ENCODE data around the gene TBC1D14. TPM values are rescaled to one million over a fixed set of nuclear protein-coding genes. Genes with fewer than 3 reads are reported as not detected.

Gene TBC1D14
- total RNA-seq, 1 experiment from 2014 or later, result 36.3 TPM

DNA sequence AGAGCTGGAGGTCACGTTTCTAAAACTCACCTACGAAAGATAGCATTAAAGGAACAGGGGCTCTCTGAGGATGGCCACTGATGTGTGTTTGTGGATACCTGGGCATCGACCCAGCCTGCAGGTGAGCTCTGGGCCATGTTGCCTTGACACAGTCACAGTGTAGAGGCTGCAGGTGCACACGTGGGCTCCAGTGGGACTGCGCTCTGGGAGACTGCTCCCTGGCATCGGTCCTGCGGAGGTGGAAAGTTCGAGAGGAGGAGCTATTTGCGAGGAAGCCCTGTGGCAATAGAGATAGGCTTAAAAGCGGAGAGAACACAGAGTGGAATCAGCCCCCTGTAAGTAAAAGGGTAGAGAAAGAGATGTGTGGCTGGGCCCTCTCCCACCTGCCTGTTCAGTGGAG lies 121.2 kb downstream of the TBC1D14 start:
- CTCF ChIA-PET, result no interaction called here

DNA sequence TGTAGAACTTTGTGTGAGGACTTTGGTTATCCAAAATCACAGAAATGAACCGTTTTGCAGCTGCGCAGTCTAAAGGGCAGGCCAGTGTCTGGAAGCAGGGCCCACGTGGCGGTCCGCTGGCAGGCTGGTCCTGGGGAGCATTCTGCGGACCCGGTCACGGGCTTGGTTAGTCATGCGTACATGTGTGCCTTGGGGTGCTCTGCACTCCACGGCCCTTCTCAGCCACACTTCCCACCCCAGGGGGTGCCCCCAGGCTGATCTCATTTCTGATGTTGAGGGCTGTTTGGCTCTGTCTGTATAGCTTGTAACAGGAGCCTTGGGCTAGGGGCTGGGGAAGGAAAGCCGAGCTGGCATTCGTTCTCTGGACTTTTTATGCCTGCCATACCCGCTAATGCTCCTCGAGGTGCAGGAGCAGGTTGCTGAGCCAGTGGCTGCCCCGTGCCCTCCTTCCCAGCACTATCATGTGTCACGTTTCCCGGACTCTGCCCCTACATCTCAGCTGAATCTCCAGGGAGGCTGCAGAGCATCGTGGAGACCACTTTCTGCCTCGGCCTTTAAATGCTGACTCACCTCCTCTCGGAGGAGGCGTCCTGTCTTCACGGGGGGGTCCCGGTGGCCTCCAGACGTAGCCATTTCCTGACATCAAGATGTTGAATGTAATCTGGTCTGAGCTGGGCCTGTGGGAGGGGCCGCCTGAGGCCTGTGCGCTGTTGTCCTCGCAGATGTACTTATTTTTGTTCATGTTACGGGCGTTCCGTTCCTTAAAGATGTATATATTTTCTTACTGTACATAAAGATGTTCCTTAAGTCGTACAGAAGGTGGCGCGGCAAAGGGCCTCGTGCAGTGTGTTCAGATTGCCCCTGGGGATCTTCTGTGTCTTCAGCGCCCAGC lies 122.2 kb downstream of the TBC1D14 start:
- in situ Hi-C loops (cut with HindIII; ENCODE audit: low pct_unique_long_range_greater_than_20kb, low sequenced_read_pairs) (no loop called here), intact Hi-C loops (cut with micrococcal nuclease; ENCODE audit: unreplicated experiment) (no loop called here)
- CTCF ChIA-PET, result no interaction called here
- no peaks in the 10 kb centered on the region; the same call in 1 of the 2 replicates for H3K36me3 ChIP-seq (ENCODE audit: control insufficient read depth, insufficient read depth, low read length)
- H3K9me3 ChIP-seq (ENCODE audit: control insufficient read depth, insufficient read depth, low read depth, low read length), result no peaks in the 10 kb centered on the region
- TF ChIP-seq SIN3A (IDR thresholded peaks at IDR 0.05; ENCODE audit: borderline replicate concordance, insufficient read depth, low read depth, low read length) (no peak), POLR2AphosphoS5 (IDR thresholded peaks at IDR 0.05; ENCODE audit: low read depth, low read length) (no peak), TCF7L2 (IDR thresholded peaks at IDR 0.05; ENCODE audit: low read depth, low read length) (no peak)
- TF ChIP-seq, protein P1, sequence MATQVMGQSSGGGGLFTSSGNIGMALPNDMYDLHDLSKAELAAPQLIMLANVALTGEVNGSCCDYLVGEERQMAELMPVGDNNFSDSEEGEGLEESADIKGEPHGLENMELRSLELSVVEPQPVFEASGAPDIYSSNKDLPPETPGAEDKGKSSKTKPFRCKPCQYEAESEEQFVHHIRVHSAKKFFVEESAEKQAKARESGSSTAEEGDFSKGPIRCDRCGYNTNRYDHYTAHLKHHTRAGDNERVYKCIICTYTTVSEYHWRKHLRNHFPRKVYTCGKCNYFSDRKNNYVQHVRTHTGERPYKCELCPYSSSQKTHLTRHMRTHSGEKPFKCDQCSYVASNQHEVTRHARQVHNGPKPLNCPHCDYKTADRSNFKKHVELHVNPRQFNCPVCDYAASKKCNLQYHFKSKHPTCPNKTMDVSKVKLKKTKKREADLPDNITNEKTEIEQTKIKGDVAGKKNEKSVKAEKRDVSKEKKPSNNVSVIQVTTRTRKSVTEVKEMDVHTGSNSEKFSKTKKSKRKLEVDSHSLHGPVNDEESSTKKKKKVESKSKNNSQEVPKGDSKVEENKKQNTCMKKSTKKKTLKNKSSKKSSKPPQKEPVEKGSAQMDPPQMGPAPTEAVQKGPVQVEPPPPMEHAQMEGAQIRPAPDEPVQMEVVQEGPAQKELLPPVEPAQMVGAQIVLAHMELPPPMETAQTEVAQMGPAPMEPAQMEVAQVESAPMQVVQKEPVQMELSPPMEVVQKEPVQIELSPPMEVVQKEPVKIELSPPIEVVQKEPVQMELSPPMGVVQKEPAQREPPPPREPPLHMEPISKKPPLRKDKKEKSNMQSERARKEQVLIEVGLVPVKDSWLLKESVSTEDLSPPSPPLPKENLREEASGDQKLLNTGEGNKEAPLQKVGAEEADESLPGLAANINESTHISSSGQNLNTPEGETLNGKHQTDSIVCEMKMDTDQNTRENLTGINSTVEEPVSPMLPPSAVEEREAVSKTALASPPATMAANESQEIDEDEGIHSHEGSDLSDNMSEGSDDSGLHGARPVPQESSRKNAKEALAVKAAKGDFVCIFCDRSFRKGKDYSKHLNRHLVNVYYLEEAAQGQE (IDR thresholded peaks at IDR 0.05; ENCODE audit: insufficient read depth in 1 of 2, low read depth in 2 of 2, low read length in 1 of 2), result no peak
- TF ChIP-seq, protein P2, sequence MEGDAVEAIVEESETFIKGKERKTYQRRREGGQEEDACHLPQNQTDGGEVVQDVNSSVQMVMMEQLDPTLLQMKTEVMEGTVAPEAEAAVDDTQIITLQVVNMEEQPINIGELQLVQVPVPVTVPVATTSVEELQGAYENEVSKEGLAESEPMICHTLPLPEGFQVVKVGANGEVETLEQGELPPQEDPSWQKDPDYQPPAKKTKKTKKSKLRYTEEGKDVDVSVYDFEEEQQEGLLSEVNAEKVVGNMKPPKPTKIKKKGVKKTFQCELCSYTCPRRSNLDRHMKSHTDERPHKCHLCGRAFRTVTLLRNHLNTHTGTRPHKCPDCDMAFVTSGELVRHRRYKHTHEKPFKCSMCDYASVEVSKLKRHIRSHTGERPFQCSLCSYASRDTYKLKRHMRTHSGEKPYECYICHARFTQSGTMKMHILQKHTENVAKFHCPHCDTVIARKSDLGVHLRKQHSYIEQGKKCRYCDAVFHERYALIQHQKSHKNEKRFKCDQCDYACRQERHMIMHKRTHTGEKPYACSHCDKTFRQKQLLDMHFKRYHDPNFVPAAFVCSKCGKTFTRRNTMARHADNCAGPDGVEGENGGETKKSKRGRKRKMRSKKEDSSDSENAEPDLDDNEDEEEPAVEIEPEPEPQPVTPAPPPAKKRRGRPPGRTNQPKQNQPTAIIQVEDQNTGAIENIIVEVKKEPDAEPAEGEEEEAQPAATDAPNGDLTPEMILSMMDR (IDR thresholded peaks at IDR 0.05), result no peak
- no peaks in the 10 kb centered on the region for H3K27me3 ChIP-seq (ENCODE audit: control insufficient read depth, insufficient read depth, low read length)
- POLR2A ChIA-PET, result no interaction called here
- H3K4me3 ChIP-seq (ENCODE audit: low read depth in 2 of 2, low read length in 2 of 2), result no peak overlapping the region
- H3K4me1 ChIP-seq (ENCODE audit: control insufficient read depth, insufficient read depth, low read length), result peaks cover 43% of the 10 kb centered on the region
- DNase-seq (ENCODE audit: low read depth, low spot score) (no peak), ATAC-seq (no peak)
- BruUV-seq (replicated peaks), result no TSS peak
- peak overlapping the region; percentile 76 for H3K27ac ChIP-seq (ENCODE audit: low read length)

More for the DNA sequence above, 121.2 kb downstream of the TBC1D14 start:
- Histone ChIP-seq H3K27ac (ENCODE audit: low read length) (no peak overlapping the region), H3K9me3 (ENCODE audit: control insufficient read depth, insufficient read depth, low read depth, low read length) (no peaks in the 10 kb centered on the region), H3K4me1 (ENCODE audit: control insufficient read depth, insufficient read depth, low read length) (peaks cover 38% of the 10 kb centered on the region), H3K4me3 (ENCODE audit: low read depth in 2 of 2, low read length in 2 of 2) (no peak overlapping the region), H3K27me3 (ENCODE audit: control insufficient read depth, insufficient read depth, low read length) (no peaks in the 10 kb centered on the region), H3K36me3 (ENCODE audit: control insufficient read depth, insufficient read depth, low read length) (no peaks in the 10 kb centered on the region; the same call in 1 of the 2 replicates)
- POLR2A ChIA-PET, result no interaction called here
- intact Hi-C loops (cut with micrococcal nuclease; ENCODE audit: unreplicated experiment) (no loop called here), in situ Hi-C loops (cut with HindIII; ENCODE audit: low pct_unique_long_range_greater_than_20kb, low sequenced_read_pairs) (no loop called here)
- BruUV-seq (replicated peaks), result TSS peak; percentile 74
- DNase-seq (ENCODE audit: low read depth, low spot score) (no peak), ATAC-seq (no peak)
- TF ChIP-seq TCF7L2 (IDR thresholded peaks at IDR 0.05; ENCODE audit: low read depth, low read length), result no peak
- no peak for TF ChIP-seq POLR2AphosphoS5 (IDR thresholded peaks at IDR 0.05; ENCODE audit: low read depth, low read length)
- no peak for TF ChIP-seq SIN3A (IDR thresholded peaks at IDR 0.05; ENCODE audit: borderline replicate concordance, insufficient read depth, low read depth, low read length)
- TF ChIP-seq, protein P1 (IDR thresholded peaks at IDR 0.05; ENCODE audit: insufficient read depth in 1 of 2, low read depth in 2 of 2, low read length in 1 of 2), result no peak
- TF ChIP-seq, protein P2 (IDR thresholded peaks at IDR 0.05), result no peak
